Nephron (organoid): ENCODE data around the gene CELF2.

Experiments
- H3K27ac Mint-ChIP-seq, 3 experiments: 2 replicates each; pipeline ENCODE4 v1.8.0; 2020; ENCODE audit warnings: mixed read lengths in 3 of 3, mild to moderate bottlenecking in 2 of 3, moderate library complexity in 1 of 3
- H3K27me3 Mint-ChIP-seq: 2 replicates; pipeline ENCODE4 v1.8.0; 2021; ENCODE audit warnings: low read depth, mild to moderate bottlenecking, moderate library complexity, mixed read lengths
- H3K36me3 Mint-ChIP-seq: 2 replicates; pipeline ENCODE4 v1.8.0; 2020; ENCODE audit warnings: low read depth, mixed read lengths
- H3K4me1 Mint-ChIP-seq: 2 replicates; pipeline ENCODE4 v1.8.0; 2020; ENCODE audit warnings: mixed read lengths
- H3K4me3 Mint-ChIP-seq, 3 experiments: 2 replicates each; pipeline ENCODE4 v1.8.0; 2020; ENCODE audit warnings: mild to moderate bottlenecking in 3 of 3, mixed read lengths in 3 of 3, moderate library complexity in 2 of 3
- H3K9me3 Mint-ChIP-seq: 2 replicates; pipeline ENCODE4 v1.8.0; 2020; ENCODE audit warnings: mixed read lengths
- TF ChIP-seq, protein P1 (sequence below), 3 experiments: fragments of 200-600 bp; sonication (generic); IDR thresholded peaks; one replicate each; pipeline ENCODE4 v1.5.0; 2021; ENCODE audit warnings: antibody characterized with exemption in 3 of 3; ENCODE audit not compliant: unreplicated experiment in 3 of 3

Gene CELF2

DNA sequence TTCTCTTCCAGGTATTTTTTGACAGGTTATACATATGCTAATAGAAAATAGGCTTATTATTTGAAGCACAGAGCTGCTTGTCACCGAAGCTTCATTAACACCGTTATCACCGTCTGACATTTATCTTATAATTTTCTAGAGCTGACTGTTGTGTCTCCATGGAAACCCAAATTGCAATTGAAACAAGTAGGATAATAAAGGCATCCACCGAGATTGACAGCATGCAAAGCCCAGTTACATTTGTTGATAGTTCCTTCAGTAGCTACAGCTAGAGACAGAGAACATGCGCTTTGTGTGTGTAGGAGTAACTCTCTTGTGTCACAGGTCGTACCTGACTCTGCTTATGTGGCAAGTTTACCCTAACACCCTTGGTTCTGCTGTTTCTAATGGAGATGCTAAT, 135.6 kb downstream of the CELF2 start:
- peaks cover 21% of the 10 kb centered on the region for H3K27me3 Mint-ChIP-seq

DNA sequence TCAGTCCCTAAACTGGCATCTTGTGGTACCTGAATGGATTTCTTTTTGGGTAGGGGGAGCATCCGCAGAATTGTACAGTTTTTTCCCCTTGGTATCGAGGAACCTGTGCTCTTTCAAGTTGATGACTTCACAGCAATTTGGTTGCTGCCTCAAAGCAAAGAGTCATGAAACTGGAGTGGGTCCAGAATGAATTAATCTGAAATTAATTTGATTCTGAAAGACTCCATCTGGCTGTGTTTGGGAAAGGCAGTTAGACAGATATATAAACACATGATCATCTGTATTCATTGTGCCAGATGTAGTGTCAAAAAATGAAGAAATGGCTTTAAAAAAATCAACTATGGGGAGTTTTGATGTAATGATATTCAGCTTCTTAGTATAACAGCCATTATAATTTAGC, 136.1 kb downstream of the CELF2 start:
- Mint-ChIP-seq H3K27me3 (peaks cover 25% of the 10 kb centered on the region), H3K9me3 (no peaks in the 10 kb centered on the region), H3K36me3 (no peaks in the 10 kb centered on the region), H3K4me3 (no peak overlapping the region), H3K27ac (peak overlapping the region in 2 of 3 experiments; percentile 19 to 41), H3K4me1 (peaks cover 88% of the 10 kb centered on the region)
- TF ChIP-seq, protein P1, sequence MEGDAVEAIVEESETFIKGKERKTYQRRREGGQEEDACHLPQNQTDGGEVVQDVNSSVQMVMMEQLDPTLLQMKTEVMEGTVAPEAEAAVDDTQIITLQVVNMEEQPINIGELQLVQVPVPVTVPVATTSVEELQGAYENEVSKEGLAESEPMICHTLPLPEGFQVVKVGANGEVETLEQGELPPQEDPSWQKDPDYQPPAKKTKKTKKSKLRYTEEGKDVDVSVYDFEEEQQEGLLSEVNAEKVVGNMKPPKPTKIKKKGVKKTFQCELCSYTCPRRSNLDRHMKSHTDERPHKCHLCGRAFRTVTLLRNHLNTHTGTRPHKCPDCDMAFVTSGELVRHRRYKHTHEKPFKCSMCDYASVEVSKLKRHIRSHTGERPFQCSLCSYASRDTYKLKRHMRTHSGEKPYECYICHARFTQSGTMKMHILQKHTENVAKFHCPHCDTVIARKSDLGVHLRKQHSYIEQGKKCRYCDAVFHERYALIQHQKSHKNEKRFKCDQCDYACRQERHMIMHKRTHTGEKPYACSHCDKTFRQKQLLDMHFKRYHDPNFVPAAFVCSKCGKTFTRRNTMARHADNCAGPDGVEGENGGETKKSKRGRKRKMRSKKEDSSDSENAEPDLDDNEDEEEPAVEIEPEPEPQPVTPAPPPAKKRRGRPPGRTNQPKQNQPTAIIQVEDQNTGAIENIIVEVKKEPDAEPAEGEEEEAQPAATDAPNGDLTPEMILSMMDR (IDR thresholded peaks at IDR 0.05; ENCODE audit: unreplicated experiment in 3 of 3): no peak

More for the DNA sequence above, 135.6 kb downstream of the CELF2 start:
- Mint-ChIP-seq H3K4me3 (no peak overlapping the region), H3K4me1 (peaks cover 91% of the 10 kb centered on the region), H3K36me3 (no peaks in the 10 kb centered on the region), H3K9me3 (no peaks in the 10 kb centered on the region), H3K27ac (peak overlapping the region in 1 of 3 experiments; percentile 40)
- TF ChIP-seq, protein P1 (IDR thresholded peaks at IDR 0.05; ENCODE audit: unreplicated experiment in 3 of 3): no peak

DNA sequence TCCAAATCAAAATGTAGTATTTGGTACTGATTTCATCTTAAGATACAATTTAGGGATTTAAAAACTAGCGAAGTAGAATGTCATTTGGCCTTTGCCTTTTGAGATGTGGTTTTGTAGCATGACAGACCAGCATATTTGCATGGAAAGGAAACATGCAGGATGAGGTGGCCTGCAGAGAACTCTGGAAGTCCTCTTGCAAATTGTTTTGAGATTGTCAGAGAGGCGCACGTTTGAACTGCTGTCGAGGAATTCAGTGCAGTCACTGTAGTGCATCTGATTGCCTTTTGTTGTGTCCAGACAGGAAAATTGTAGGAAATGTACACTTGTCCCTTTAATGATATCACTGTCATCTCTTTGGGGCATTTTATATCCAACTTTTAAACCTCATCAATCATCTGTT, 136.7 kb downstream of the CELF2 start:
- H3K27ac Mint-ChIP-seq: peak overlapping the region in 2 of 3 experiments; percentile 41 to 47
- no peaks in the 10 kb centered on the region for H3K36me3 Mint-ChIP-seq
- H3K4me1 Mint-ChIP-seq: peaks cover 86% of the 10 kb centered on the region
- H3K4me3 Mint-ChIP-seq: no peak overlapping the region
- H3K9me3 Mint-ChIP-seq: no peaks in the 10 kb centered on the region
- TF ChIP-seq, protein P1 (IDR thresholded peaks at IDR 0.05; ENCODE audit: unreplicated experiment in 3 of 3): no peak
- peaks cover 21% of the 10 kb centered on the region for H3K27me3 Mint-ChIP-seq

DNA sequence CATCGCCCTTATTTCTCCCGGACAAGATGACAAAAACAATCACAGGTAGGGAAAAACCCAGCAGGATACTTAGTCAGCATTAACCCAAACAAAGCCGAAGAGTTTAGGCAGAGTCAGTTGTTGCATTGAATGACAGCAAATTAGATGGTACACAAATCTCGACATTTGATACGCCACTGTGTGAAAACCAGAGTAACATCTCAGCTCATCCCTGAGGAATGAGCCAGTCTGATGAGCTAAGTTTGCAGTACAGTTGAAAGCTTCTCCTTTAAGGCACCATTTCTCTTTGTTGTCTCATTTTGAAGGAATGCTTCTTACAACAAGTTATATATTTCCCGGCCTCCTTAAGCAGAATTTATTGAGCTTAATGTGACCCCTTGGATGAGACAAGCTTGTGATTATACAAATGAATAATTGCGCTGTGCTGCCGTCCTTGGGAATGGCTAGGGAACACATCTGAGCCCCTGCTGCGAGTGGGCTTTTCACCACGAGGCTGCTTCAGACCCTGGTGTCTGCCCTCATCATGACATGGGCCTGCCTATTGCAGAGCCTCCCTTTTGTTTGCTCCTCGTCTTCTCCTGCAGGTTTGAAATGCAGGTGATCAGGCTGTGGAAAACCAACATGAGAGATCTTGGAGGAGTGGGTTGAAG, 137.3 kb downstream of the CELF2 start:
- Mint-ChIP-seq H3K36me3 (no peaks in the 10 kb centered on the region), H3K4me3 (no peak overlapping the region), H3K4me1 (peaks cover 83% of the 10 kb centered on the region), H3K27me3 (peaks cover 21% of the 10 kb centered on the region), H3K9me3 (no peaks in the 10 kb centered on the region), H3K27ac (peak overlapping the region; percentile 41 to 68 (median 47))
- TF ChIP-seq, protein P1 (IDR thresholded peaks at IDR 0.05; ENCODE audit: unreplicated experiment in 3 of 3): no peak

DNA sequence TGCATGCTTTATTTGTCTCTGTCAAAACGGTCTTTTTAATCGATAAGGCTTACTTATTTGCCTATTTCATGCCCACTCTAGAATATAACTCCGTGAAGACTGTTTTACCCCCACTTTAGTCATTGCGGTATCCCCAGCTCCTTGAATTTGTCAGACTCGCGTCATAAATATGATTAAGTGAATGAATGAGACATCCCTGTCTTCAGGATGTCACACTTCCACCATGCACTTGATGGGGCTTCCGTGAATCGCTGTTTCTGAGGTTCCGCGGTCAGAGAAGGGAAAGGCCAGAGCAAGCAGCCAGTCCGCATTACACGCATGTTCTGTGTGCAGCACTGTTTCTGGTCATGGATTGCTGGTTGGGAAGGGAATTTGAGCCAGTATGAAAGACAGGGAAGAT, 138.8 kb downstream of the CELF2 start:
- peaks cover 3% of the 10 kb centered on the region for H3K9me3 Mint-ChIP-seq
- H3K27ac Mint-ChIP-seq: no peak overlapping the region
- no peak overlapping the region for H3K4me3 Mint-ChIP-seq
- H3K36me3 Mint-ChIP-seq: peaks cover 2% of the 10 kb centered on the region
- TF ChIP-seq, protein P1 (IDR thresholded peaks at IDR 0.05; ENCODE audit: unreplicated experiment in 3 of 3): no peak
- peaks cover 18% of the 10 kb centered on the region for H3K27me3 Mint-ChIP-seq
- peaks cover 78% of the 10 kb centered on the region for H3K4me1 Mint-ChIP-seq
